MCF 10A (cell line): ENCODE measurements around the gene CKM. TPM values are rescaled to one million over a fixed set of nuclear protein-coding genes. Genes with fewer than 3 reads are reported as not detected.

Experiments
- BruUV-seq: library from RNA; stranded (reverse); fragments of 400-500 nt; replicated peaks from 2 replicates; lab custom pipeline; 2021; lab: Mats Ljungman, UMichigan
- CTCF ChIA-PET: fragments of 300-600 bp; sonication (Branson Sonifier 250); formaldehyde crosslinking; extraction: SDS; loops from one replicate; lab custom pipeline; 2021; ENCODE audit warnings: antibody characterized with exemption, inconsistent platforms; lab: Yijun Ruan, JAX
- POLR2A ChIA-PET: fragments of 300-600, 350-650 bp; sonication (Branson Sonifier 250); formaldehyde crosslinking; extraction: SDS; loops from one replicate; lab custom pipeline; 2020; ENCODE audit warnings: antibody characterized with exemption, inconsistent platforms; lab: Yijun Ruan, JAX
- DNase-seq: peaks from one replicate; pipeline ENCODE4 v3.0.0-alpha.2; 2018; ENCODE audit not compliant: unreplicated experiment
- H3K27ac Mint-ChIP-seq: one replicate; pipeline ENCODE4 v1.8.0; 2022; ENCODE audit warnings: mild to moderate bottlenecking, low read depth, mixed read lengths; ENCODE audit not compliant: unreplicated experiment
- H3K27me3 Mint-ChIP-seq: one replicate; pipeline ENCODE4 v1.8.0; 2022; ENCODE audit warnings: mixed read lengths; ENCODE audit not compliant: insufficient read depth, unreplicated experiment
- H3K36me3 Mint-ChIP-seq: one replicate; pipeline ENCODE4 v1.8.0; 2022; ENCODE audit warnings: mild to moderate bottlenecking, moderate library complexity, mixed read lengths; ENCODE audit not compliant: insufficient read depth, unreplicated experiment
- H3K4me1 Mint-ChIP-seq: one replicate; pipeline ENCODE4 v1.8.0; 2022; ENCODE audit warnings: mixed read lengths; ENCODE audit not compliant: insufficient read depth, unreplicated experiment
- H3K4me3 Mint-ChIP-seq: one replicate; pipeline ENCODE4 v1.8.0; 2022; ENCODE audit warnings: mild to moderate bottlenecking, moderate library complexity, mixed read lengths; ENCODE audit not compliant: unreplicated experiment
- H3K9me3 Mint-ChIP-seq: one replicate; pipeline ENCODE4 v1.8.0; 2022; ENCODE audit warnings: mixed read lengths; ENCODE audit not compliant: unreplicated experiment
- intact Hi-C: fragments of 100-400 bp; cut with micrococcal nuclease; formaldehyde crosslinking; loops from 2 replicates; pipeline ENCODE4 v1.14.1; 2022
- total RNA-seq: library from RNA; stranded (reverse); gene quantifications from 2 replicates; pipeline ENCODE4 v1.2.3, GENCODE V29; 2022
- TF ChIP-seq, protein P1 (sequence below): fragments of 200-600 bp; IDR thresholded peaks from one replicate; pipeline ENCODE4 v1.8.0; 2022; ENCODE audit warnings: antibody characterized with exemption, mild to moderate bottlenecking; ENCODE audit not compliant: unreplicated experiment

The CKM gene
- total RNA-seq, 1 experiment from 2014 or later, result not detected

DNA sequence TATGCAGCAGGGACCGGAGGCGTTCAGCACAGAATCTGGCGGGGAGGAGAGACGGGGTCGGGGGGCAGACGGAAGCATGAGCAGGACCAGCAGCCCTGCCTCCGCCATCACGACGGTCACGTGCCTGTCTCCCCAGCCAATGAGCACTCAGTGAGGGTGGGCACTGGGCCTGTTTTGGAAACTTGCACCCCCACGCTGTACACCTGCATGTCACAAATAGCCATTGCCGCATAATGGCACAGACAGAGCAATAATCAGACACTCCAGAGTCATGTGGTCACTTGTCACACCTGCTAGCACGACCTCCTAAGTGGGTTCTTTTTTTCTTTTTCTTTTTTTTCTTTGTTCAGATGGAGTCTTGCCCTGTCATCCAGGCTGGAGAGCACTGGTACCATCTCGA, 38.9 kb upstream of the CKM start:
- Mint-ChIP-seq H3K27ac (no peak overlapping the region), H3K9me3 (no peaks in the 10 kb centered on the region), H3K4me3 (no peak overlapping the region), H3K36me3 (peaks cover 26% of the 10 kb centered on the region), H3K27me3 (no peaks in the 10 kb centered on the region), H3K4me1 (no peaks in the 10 kb centered on the region)
- BruUV-seq, result no TSS peak
- CTCF ChIA-PET, result no interaction called here
- no peak for DNase-seq
- POLR2A ChIA-PET, result no interaction called here
- intact Hi-C loops, result no loop called here
- TF ChIP-seq, protein P1, sequence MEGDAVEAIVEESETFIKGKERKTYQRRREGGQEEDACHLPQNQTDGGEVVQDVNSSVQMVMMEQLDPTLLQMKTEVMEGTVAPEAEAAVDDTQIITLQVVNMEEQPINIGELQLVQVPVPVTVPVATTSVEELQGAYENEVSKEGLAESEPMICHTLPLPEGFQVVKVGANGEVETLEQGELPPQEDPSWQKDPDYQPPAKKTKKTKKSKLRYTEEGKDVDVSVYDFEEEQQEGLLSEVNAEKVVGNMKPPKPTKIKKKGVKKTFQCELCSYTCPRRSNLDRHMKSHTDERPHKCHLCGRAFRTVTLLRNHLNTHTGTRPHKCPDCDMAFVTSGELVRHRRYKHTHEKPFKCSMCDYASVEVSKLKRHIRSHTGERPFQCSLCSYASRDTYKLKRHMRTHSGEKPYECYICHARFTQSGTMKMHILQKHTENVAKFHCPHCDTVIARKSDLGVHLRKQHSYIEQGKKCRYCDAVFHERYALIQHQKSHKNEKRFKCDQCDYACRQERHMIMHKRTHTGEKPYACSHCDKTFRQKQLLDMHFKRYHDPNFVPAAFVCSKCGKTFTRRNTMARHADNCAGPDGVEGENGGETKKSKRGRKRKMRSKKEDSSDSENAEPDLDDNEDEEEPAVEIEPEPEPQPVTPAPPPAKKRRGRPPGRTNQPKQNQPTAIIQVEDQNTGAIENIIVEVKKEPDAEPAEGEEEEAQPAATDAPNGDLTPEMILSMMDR, result no peak

DNA sequence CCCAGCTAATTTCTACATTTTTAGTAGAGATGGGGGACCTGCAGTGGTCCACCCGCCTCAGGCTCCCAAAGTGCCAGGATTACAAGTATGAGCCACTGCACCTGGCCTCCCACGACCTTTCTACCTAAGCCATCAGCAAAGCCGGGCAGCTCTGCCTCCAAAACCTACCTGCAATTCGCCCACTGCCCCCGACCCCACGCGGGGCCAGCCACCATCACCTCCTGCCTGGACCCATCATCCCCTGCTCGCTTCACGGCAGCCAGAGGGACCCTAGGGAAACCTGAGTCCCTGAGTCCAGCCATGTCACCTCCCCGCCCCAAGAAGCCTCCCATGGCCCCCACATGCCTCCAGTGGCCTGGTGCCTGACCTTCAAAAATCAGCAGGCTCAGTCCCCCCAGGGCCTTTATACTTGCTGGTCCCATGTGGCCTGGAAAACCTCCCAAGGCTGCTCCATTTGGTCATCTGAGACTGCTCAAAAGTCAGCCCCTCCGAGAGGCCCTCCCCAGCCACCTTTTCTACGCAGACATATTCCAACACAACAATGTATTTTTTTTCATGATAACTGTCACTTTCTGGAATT, 35.6 kb upstream of the CKM start:
- Mint-ChIP-seq H3K27me3 (no peaks in the 10 kb centered on the region), H3K9me3 (no peaks in the 10 kb centered on the region), H3K4me3 (no peak overlapping the region), H3K4me1 (no peaks in the 10 kb centered on the region), H3K36me3 (peaks cover 19% of the 10 kb centered on the region), H3K27ac (no peak overlapping the region)
- no peak for DNase-seq
- ChIA-PET POLR2A (interaction anchor here (0.9 kb wide), 1 partner anchor 10 kb away, joined by 3 read pairs; no protein-coding TSS in a partner anchor), CTCF (interaction anchor here (0.6 to 0.9 kb wide), 2 partner anchors 20 to 120 kb away, joined by 3 to 4 read pairs; no protein-coding TSS in a partner anchor)
- TF ChIP-seq, protein P1, result no peak
- intact Hi-C loops, result no loop called here
- BruUV-seq, result no TSS peak

DNA sequence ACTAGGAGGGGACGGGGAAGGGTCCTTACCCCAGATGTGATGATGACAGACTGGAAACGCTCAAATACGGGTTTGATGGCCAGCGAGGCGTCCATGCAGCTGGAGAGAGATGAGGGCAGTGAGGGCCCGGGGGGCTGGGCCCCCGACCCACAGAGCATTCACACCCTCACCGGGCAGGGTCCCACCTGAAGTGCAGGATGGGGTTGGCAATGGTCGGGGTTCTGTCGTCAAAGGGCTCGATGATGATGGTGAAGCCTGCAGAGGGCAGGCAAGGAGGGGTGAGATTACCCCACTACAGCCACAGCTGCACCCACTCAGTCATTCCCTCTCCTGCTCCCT, 34.7 kb upstream of the CKM start:
- Mint-ChIP-seq H3K27ac (peak overlapping the region; percentile 59), H3K4me1 (no peaks in the 10 kb centered on the region), H3K4me3 (no peak overlapping the region), H3K27me3 (no peaks in the 10 kb centered on the region), H3K36me3 (peaks cover 20% of the 10 kb centered on the region), H3K9me3 (no peaks in the 10 kb centered on the region)
- no TSS peak for BruUV-seq
- intact Hi-C loops, result no loop called here
- ChIA-PET CTCF (interaction anchor here (0.9 kb wide), 1 partner anchor 121 kb away, joined by 3 read pairs; no protein-coding TSS in a partner anchor), POLR2A (interaction anchor here (0.6 to 0.9 kb wide), 2 partner anchors 10 to 11 kb away, joined by 3 read pairs; no protein-coding TSS in a partner anchor)
- TF ChIP-seq, protein P1, result no peak
- no peak for DNase-seq

DNA sequence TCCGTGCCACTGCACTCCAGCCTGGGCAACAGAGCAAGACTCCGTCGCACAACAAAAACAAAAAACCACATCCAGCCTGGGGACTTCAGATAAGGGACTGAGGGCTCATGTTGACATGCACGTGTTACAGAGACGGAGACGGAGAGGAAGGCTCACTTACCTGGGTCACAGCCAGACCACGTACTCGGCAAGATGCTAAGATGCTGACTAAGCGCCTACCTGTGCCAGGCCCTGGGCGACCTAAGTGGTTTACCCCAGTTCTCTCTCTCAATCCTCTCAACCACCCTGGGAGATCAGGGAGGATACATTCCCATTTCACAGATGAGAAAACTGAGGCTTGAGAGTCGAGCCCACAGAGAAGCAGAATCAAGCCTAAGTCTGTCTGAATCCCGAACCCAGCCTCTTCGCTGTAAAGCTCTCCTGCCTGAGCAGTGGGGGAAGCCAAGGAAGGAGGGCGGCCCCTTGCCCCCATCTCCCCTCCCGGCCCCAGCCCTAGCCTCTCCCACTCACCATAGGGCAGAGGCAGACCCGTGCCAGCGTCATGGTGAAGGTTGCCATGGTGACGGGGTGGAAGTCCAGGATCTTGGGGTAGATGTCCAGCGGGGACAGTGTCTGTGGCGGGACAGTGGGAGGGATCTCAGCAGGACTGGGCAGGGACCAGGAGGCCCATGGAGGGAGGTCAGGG, 34.2 kb upstream of the CKM start:
- Mint-ChIP-seq H3K27me3 (no peaks in the 10 kb centered on the region), H3K9me3 (no peaks in the 10 kb centered on the region), H3K36me3 (peaks cover 20% of the 10 kb centered on the region), H3K27ac (peak overlapping the region; percentile 59), H3K4me3 (no peak overlapping the region), H3K4me1 (no peaks in the 10 kb centered on the region)
- ChIA-PET CTCF (no interaction called here), POLR2A (interaction anchor here (0.6 kb wide), 1 partner anchor 12 kb away, joined by 3 read pairs; no protein-coding TSS in a partner anchor)
- no peak for DNase-seq
- intact Hi-C loops, result no loop called here
- BruUV-seq, result no TSS peak
- TF ChIP-seq, protein P1, result no peak
